ENCODE measurements around the gene DIAPH2.

The DIAPH2 gene

DNA sequence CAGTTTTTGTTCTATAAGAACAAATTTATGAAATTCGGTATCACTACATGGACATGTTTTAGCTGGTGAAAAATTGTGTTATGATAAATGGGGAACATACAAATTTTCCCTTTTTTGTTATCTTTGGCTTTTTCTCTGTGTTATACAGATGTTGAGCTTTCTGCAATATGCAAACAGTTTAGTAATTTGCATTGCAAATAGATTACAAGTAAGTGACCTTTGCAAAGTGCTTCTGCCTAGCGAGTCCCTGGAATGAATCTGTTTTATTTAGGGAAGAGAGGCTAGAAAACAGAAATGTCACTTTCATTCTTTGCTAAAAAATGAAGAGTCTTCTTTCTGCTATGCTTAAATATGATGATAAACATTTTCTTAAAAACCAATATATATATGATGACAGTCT, 660.1 kb downstream of the DIAPH2 start:
- no peak for DNase-seq (ENCODE audit: low read depth)
- H3K4me3 ChIP-seq (ENCODE audit: control insufficient read depth, low read depth, low read length): no peak overlapping the region
- no peak for TF ChIP-seq CTCF (IDR thresholded peaks at IDR 0.05; ENCODE audit: control insufficient read depth, insufficient read depth, low read depth, low read length, missing control alignments)

- no peak for DNase-seq (ENCODE audit: low read depth)
- H3K4me3 ChIP-seq (ENCODE audit: control insufficient read depth, low read depth, low read length): no peak overlapping the region
- no peak for TF ChIP-seq CTCF (IDR thresholded peaks at IDR 0.05; ENCODE audit: control insufficient read depth, insufficient read depth, low read depth, low read length, missing control alignments)
Measured at GRCh38 chrX:97358941-97359340, 674.3 kb downstream of the DIAPH2 start.

DNA sequence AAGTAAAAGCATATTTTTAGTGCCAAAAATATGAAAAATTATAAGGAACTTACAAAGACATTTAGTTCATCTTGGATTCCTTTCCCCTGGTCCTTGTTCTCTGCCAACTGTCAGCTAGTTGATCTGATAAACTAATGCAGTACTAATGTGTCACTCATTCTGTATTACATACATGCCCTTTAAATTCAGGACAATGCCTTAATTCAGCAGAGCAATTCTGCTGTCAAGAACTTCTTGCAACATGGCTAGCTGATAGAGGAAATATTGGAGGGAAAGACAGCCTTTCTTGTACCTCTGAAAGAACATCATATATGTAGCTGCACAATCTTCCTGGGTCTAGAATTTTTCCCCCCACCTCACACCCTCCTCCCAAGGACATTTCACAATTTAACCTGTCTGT, 679.2 kb downstream of the DIAPH2 start:
- no peak for DNase-seq (ENCODE audit: low read depth)
- H3K4me3 ChIP-seq (ENCODE audit: control insufficient read depth, low read depth, low read length): no peak overlapping the region
- TF ChIP-seq CTCF (IDR thresholded peaks at IDR 0.05; ENCODE audit: control insufficient read depth, insufficient read depth, low read depth, low read length, missing control alignments): no peak

DNA sequence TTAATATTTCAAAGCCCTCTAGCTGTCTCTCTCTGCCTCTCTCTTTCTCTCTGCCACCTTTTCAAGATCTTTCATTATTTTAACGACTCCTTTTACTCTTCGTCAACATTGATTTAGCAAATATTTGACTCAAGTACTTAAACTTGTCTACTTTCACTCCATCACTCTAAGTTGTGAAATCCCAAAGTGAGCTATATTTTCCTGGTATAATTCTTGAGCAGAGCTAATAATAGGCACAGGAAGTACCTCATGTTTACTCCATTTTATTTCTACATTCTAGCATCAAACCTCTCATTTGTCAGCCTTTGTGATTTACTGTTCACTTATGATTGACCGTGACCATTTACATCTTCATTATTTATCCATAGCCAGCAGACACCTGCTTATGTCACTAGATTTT, 681.6 kb downstream of the DIAPH2 start:
- no peak overlapping the region for H3K4me3 ChIP-seq (ENCODE audit: control insufficient read depth, low read depth, low read length)
- TF ChIP-seq CTCF (IDR thresholded peaks at IDR 0.05; ENCODE audit: control insufficient read depth, insufficient read depth, low read depth, low read length, missing control alignments): no peak
- no peak for DNase-seq (ENCODE audit: low read depth)

DNA sequence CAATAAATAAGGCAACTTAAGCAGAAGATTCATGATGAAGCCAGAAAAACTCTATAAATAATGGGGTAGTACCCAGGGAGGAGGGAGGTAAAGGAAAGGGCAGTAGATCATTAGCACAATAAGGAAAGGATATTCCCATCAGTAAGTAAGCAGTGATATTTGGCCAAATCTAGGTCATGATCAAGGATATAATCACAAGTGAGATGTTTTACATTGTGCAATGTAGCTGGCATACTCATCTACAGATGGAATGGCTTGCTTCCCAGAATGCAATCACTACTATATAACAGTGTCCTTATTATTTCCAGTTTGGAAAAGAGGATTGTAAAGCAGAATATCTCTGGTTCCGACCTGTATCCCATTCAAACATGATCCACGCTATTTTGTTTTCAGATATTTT, 682.5 kb downstream of the DIAPH2 start:
- H3K4me3 ChIP-seq (ENCODE audit: control insufficient read depth, low read depth, low read length): no peak overlapping the region
- TF ChIP-seq CTCF (IDR thresholded peaks at IDR 0.05; ENCODE audit: control insufficient read depth, insufficient read depth, low read depth, low read length, missing control alignments): no peak
- peak; percentile 14 for DNase-seq (ENCODE audit: low read depth)

- no peak overlapping the region for H3K4me3 ChIP-seq (ENCODE audit: control insufficient read depth, low read depth, low read length)
- TF ChIP-seq CTCF (IDR thresholded peaks at IDR 0.05; ENCODE audit: control insufficient read depth, insufficient read depth, low read depth, low read length, missing control alignments): no peak
- no peak for DNase-seq (ENCODE audit: low read depth)
Measured at GRCh38 chrX:97369947-97370346, 685.3 kb downstream of the DIAPH2 start.
